HG03457 (cell line): Measurements from ENCODE around the gene CRAMP1.
A peak's percentile ranks its signal among the peaks of the same experiment; 100 is the strongest.
"Not testable (repeated sequence)": the region's sequence is repeated elsewhere in the genome, so short reads cannot be mapped to it uniquely, and the experiment has no call there.

Source experiments
- ATAC-seq: cut with Tn5 transposase; IDR thresholded peaks from one replicate; pipeline ENCODE4 v1.9.1; 2021; ENCODE audit warnings: moderate number of reproducible peaks; ENCODE audit not compliant: unreplicated experiment

Gene CRAMP1

GRCh38 chr16:1678500-1679098 lies 66.4 kb downstream of the CRAMP1 start:
- peak; percentile 4 for ATAC-seq

GRCh38 chr16:1680361-1680760 lies 68.2 kb downstream of the CRAMP1 start:
- no peak for ATAC-seq

- no peak for ATAC-seq
These were observed 68.9 kb downstream of the CRAMP1 start for GRCh38 chr16:1681032-1681431.

- no peak for ATAC-seq
These were observed 75.5 kb downstream of the CRAMP1 start for GRCh38 chr16:1687427-1688316.

- ATAC-seq = no peak
These were observed 76.8 kb downstream of the CRAMP1 start for GRCh38 chr16:1688807-1689560.

- ATAC-seq = no peak
These were observed 77.7 kb downstream of the CRAMP1 start for GRCh38 chr16:1689853-1690252.

GRCh38 chr16:1690810-1691209 lies 78.7 kb downstream of the CRAMP1 start:
- ATAC-seq = no peak

- ATAC-seq = no peak
These were observed 79.1 kb downstream of the CRAMP1 start for GRCh38 chr16:1691276-1691675.

GRCh38 chr16:1691956-1692355 lies 79.8 kb downstream of the CRAMP1 start:
- ATAC-seq = no peak

GRCh38 chr16:1696863-1697262 lies 84.7 kb downstream of the CRAMP1 start:
- no peak for ATAC-seq

- ATAC-seq = no peak
These were observed 86.5 kb downstream of the CRAMP1 start for GRCh38 chr16:1698680-1699079.

GRCh38 chr16:1700246-1700645 lies 88.1 kb downstream of the CRAMP1 start:
- ATAC-seq = no peak

GRCh38 chr16:1701216-1701878 lies 89.2 kb downstream of the CRAMP1 start:
- no peak for ATAC-seq

GRCh38 chr16:1705324-1705687 lies 93.1 kb downstream of the CRAMP1 start:
- not testable (repeated sequence) for ATAC-seq

- ATAC-seq = peak; percentile 52
These were observed 93.7 kb downstream of the CRAMP1 start, which contains the start of gene MAPK8IP3 for GRCh38 chr16:1705688-1706385. TSS of gene MAPK8IP3 (plus strand) at chr16:1706195. CDS start at chr16:1706340, 145 bp downstream.

GRCh38 chr16:1706386-1707192 lies 94.4 kb downstream of the CRAMP1 start:
- ATAC-seq = peak; percentile 15

GRCh38 chr16:1707193-1707790 lies 95.1 kb downstream of the CRAMP1 start:
- ATAC-seq = no peak

- no peak for ATAC-seq
These were observed 96.1 kb downstream of the CRAMP1 start for GRCh38 chr16:1708083-1708767.

GRCh38 chr16:1708768-1709180 lies 96.6 kb downstream of the CRAMP1 start:
- ATAC-seq = no peak
